Spleen (tissue), 11 donors: ENCODE measurements around the gene COL4A1. TPM values are rescaled to one million over a fixed set of nuclear protein-coding genes. Genes with fewer than 3 reads are reported as not detected.
A peak's percentile ranks its signal among the peaks of the same experiment; 100 is the strongest.

ENCODE experiments used
- DNase-seq: peaks from one replicate; pipeline ENCODE4 v3.0.0-alpha.2; 2020
- H3K27ac ChIP-seq, 8 donors: fragments of 200-600 bp; sonication (generic) in 7 of 8; 1 replicate in 4 of 8; 2 replicates in 4 of 8; pipeline versions ENCODE4 v1.5.0 to v1.8.0; 2016 to 2021; ENCODE audit warnings: inconsistent platforms in 4 of 8, mild to moderate bottlenecking in 4 of 8, moderate library complexity in 1 of 8
- H3K27me3 ChIP-seq, 7 donors: fragments of 200-600 bp; sonication (generic) in 6 of 7; replicated peaks in 1 of 7; 1 replicate in 4 of 7; 2 replicates in 3 of 7; pipeline versions ENCODE4 v1.5.0 to v1.8.0; 2016 to 2021; ENCODE audit warnings: inconsistent platforms in 3 of 7, mild to moderate bottlenecking in 1 of 7
- H3K36me3 ChIP-seq, 6 donors: fragments of 200-600 bp; sonication (generic) in 5 of 6; 1 replicate in 4 of 6; 2 replicates in 2 of 6; pipeline versions ENCODE4 v1.5.0 to v1.8.0; 2016 to 2021; ENCODE audit warnings: inconsistent platforms in 2 of 6
- H3K4me1 ChIP-seq, 6 donors: fragments of 200-600 bp; sonication (generic) in 5 of 6; 1 replicate in 3 of 6; 2 replicates in 3 of 6; pipeline versions ENCODE4 v1.5.0 to v1.8.0; 2016 to 2021; ENCODE audit warnings: inconsistent platforms in 3 of 6
- H3K4me3 ChIP-seq, 8 donors: fragments of 200-600 bp; sonication (generic) in 7 of 8; 1 replicate in 4 of 8; 2 replicates in 4 of 8; pipeline versions ENCODE4 v1.5.0 to v1.8.0; 2016 to 2021; ENCODE audit warnings: inconsistent platforms in 4 of 8, mild to moderate bottlenecking in 4 of 8, moderate library complexity in 2 of 8
- H3K9me3 ChIP-seq, 8 donors: fragments of 200-600 bp; sonication (generic) in 7 of 8; 1 replicate in 4 of 8; 2 replicates in 4 of 8; pipeline versions ENCODE4 v1.5.0 to v1.8.0; 2016 to 2021; ENCODE audit warnings: inconsistent platforms in 4 of 8
- POLR2A ChIP-seq, 3 donors: fragments of 450-650 bp; IDR thresholded peaks; one replicate each; pipeline ENCODE4 v1.5.1; 2017; ENCODE audit warnings: antibody characterized with exemption in 3 of 3, mild to moderate bottlenecking in 1 of 3
- POLR2AphosphoS5 ChIP-seq, 3 donors: sonication (generic); formaldehyde crosslinking; IDR thresholded peaks; one replicate each; pipeline ENCODE4 v1.5.1; 2017; ENCODE audit warnings: antibody characterized with exemption in 3 of 3
- WGBS, 5 donors: extraction: QIAGEN DNeasy Blood & Tissue Kit in 3 of 5; methylation state at CpG; one replicate each; pipeline versions ENCODE4 v1.1.5 to v1.1.7; 2013 to 2018; 5-methylcytosine and 5-hydroxymethylcytosine counted together
- intact Hi-C: fragments of 100-400 bp; cut with DNase I; formaldehyde crosslinking; loops from one replicate; pipeline ENCODE4 v1.15.0; 2023; ENCODE audit warnings: low total_unique reads
- polyA plus RNA-seq, 3 donors: library from polyadenylated mRNA; stranded (reverse); fragments of 200-250 nt; gene quantifications; one replicate each; pipeline ENCODE4 v1.2.1, GENCODE V29; 2013
- total RNA-seq, 7 donors: library from RNA; depleted of rRNA in 3 of 7; stranded (reverse); fragments of >200 nt in 3 of 7; fragmentation: NEBNext Ultra II Directional in 4 of 7; extraction: Animal tissue kit (Norgen Biotek cat#: 25700) in 4 of 7; gene quantifications; one replicate each; pipeline versions ENCODE4 v1.1.0 to v1.2.1, GENCODE V29; 2016 to 2021
- TF ChIP-seq, protein P1 (sequence below), 11 experiments: fragments of 200-600 bp in 7 of 11; fragments of 450-650 bp in 4 of 11; sonication (generic) in 4 of 11; IDR thresholded peaks in 8 of 11; conservative IDR thresholded peaks in 3 of 11; 1 replicate in 7 of 11; 2 replicates in 4 of 11; pipeline versions ENCODE4 v1.4.0 to v1.8.0; 2016 to 2021; ENCODE audit warnings: antibody characterized with exemption in 11 of 11, inconsistent platforms in 4 of 11, mild to moderate bottlenecking in 1 of 11
- donor health status: healthy with polysubstance abuse.
- donor health status: DM: no; HTN: no; CAD: no; lungs with moderate emphysema.
- donor health status: DM: no; HTN: no; CAD: no.
- donor health status: Bipolar disorder and iron deficiency.
- donor health status: healthy.
- donor health status: DM: no; HTN: no; CAD: no.
- donor health status: DM: yes; HTN: yes; CAD: no.

The COL4A1 gene
- total and polyA plus RNA-seq, 10 donors: 37.9 to 959 (median 340) TPM

DNA sequence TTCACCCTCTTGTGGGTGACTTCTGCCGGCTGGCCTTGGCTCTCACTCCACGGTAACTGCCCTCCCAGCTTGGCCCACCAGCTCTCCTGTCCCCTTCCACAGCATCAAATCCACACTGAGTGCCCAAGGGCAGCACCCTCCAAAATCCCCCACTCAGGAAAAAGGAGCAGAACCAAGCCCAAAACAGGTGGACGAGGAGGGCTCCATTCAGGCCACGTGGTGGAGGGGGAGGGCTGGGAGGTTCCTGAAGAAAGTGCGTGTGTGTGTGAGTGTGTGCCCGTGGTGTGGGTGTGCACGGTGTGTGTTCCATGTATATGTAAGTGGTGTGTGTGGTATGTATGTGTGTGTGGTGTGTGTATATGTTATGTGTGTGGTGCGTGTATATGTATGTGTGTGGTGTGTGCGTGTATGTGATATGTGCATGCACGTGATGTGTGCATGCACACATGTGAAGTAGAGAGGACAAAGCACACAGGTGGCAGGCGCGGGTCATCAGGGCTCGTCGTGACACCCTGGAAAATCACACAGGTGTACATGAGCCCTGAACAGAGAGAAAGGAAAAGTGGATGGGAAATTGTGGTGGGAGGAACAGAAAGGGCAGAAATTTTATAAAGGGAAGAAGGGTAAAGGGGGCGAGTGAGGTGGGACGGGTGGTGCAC, 76.9 kb downstream of the COL4A1 start:
- TF ChIP-seq POLR2AphosphoS5 (IDR thresholded peaks at IDR 0.05) (no peak), POLR2A (IDR thresholded peaks at IDR 0.05) (no peak)
- TF ChIP-seq, protein P1, sequence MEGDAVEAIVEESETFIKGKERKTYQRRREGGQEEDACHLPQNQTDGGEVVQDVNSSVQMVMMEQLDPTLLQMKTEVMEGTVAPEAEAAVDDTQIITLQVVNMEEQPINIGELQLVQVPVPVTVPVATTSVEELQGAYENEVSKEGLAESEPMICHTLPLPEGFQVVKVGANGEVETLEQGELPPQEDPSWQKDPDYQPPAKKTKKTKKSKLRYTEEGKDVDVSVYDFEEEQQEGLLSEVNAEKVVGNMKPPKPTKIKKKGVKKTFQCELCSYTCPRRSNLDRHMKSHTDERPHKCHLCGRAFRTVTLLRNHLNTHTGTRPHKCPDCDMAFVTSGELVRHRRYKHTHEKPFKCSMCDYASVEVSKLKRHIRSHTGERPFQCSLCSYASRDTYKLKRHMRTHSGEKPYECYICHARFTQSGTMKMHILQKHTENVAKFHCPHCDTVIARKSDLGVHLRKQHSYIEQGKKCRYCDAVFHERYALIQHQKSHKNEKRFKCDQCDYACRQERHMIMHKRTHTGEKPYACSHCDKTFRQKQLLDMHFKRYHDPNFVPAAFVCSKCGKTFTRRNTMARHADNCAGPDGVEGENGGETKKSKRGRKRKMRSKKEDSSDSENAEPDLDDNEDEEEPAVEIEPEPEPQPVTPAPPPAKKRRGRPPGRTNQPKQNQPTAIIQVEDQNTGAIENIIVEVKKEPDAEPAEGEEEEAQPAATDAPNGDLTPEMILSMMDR (IDR thresholded peaks at IDR 0.05 in 8 of 11, conservative IDR thresholded peaks at IDR 0.05 in 3 of 11): no peak
- WGBS, 5 donors: 82 to 88% (median 83%) methylated on average over 16 of the region's 16 CpGs
- Histone ChIP-seq H3K4me1 (peaks cover 5 to 83% (median 41%) of the 10 kb centered on the region in 6 donors), H3K9me3 (no peaks in the 10 kb centered on the region), H3K4me3 (no peak overlapping the region), H3K36me3 (no peaks in the 10 kb centered on the region), H3K27me3 (peaks cover 0 to 24% (median 0%) of the 10 kb centered on the region in 7 donors), H3K27ac (peak overlapping the region in 7 of 8 donors; percentile 54 to 82 (median 75))
- intact Hi-C loops: loop anchor here (10.0 kb wide), 1 partner anchor 185 kb away; no protein-coding TSS in a partner anchor
- DNase-seq: no peak

- intact Hi-C loops: loop anchor here (10.0 kb wide), 1 partner anchor 186 kb away; no protein-coding TSS in a partner anchor
- DNase-seq: no peak
- Histone ChIP-seq H3K4me3 (no peak overlapping the region), H3K36me3 (no peaks in the 10 kb centered on the region), H3K9me3 (no peaks in the 10 kb centered on the region), H3K27ac (peak overlapping the region in 7 of 8 donors; percentile 68 to 82 (median 75)), H3K27me3 (peaks cover 0 to 24% (median 0%) of the 10 kb centered on the region in 7 donors), H3K4me1 (peaks cover 5 to 77% (median 39%) of the 10 kb centered on the region in 6 donors)
- TF ChIP-seq, protein P1 (IDR thresholded peaks at IDR 0.05 in 8 of 11, conservative IDR thresholded peaks at IDR 0.05 in 3 of 11): no peak
- peak in 1 of 3 donors; percentile 14 for TF ChIP-seq POLR2AphosphoS5 (IDR thresholded peaks at IDR 0.05)
- WGBS, 5 donors: 66 to 73% (median 71%) methylated on average over 12 to 15 of the region's 15 CpGs
Measured at GRCh38 chr13:110228936-110229904, 77.7 kb downstream of the COL4A1 start.

- 63 to 83% (median 73%) methylated on average over 22 to 28 of the region's 28 CpGs for WGBS, 5 donors
Measured at GRCh38 chr13:110227864-110228643, 78.9 kb downstream of the COL4A1 start.

More at GRCh38 chr13:110227864-110228643, 78.9 kb downstream of the COL4A1 start:
- no peaks in the 10 kb centered on the region for H3K36me3 ChIP-seq
- H3K4me3 ChIP-seq: no peak overlapping the region
- TF ChIP-seq, protein P1 (IDR thresholded peaks at IDR 0.05 in 8 of 11, conservative IDR thresholded peaks at IDR 0.05 in 3 of 11): peak in 1 of 11 experiments; percentile 5
- TF ChIP-seq POLR2A (IDR thresholded peaks at IDR 0.05): no peak
- TF ChIP-seq POLR2AphosphoS5 (IDR thresholded peaks at IDR 0.05): peak; percentile 10 to 67 (median 57)
- no peaks in the 10 kb centered on the region for H3K9me3 ChIP-seq
- intact Hi-C loops: loop anchor here (10.0 kb wide), 1 partner anchor 187 kb away; no protein-coding TSS in a partner anchor
- peaks cover 5 to 70% (median 33%) of the 10 kb centered on the region in 6 donors for H3K4me1 ChIP-seq
- H3K27me3 ChIP-seq: peaks cover 0 to 19% (median 0%) of the 10 kb centered on the region in 7 donors
- H3K27ac ChIP-seq: peak overlapping the region; percentile 44 to 82 (median 74)
- DNase-seq: no peak
